ENCODE data around the gene PPIP5K1.
"Not testable (repeated sequence)": the region's sequence is repeated elsewhere in the genome, so short reads cannot be mapped to it uniquely, and the experiment has no call there.

Gene PPIP5K1

GRCh38 chr15:43552986-43553385 is 37.0 kb downstream of the PPIP5K1 start:
- FAIRE-seq (no peak), DNase-seq (ENCODE audit: insufficient read length) (no peak)
- no peak for TF ChIP-seq POLR2A (IDR thresholded peaks at IDR 0.05; ENCODE audit: low read depth, low read length)
- TF ChIP-seq TAF1 (IDR thresholded peaks at IDR 0.05; ENCODE audit: borderline replicate concordance, low read depth, low read length): no peak
- no peak for TF ChIP-seq POLR2AphosphoS5 (IDR thresholded peaks at IDR 0.05; ENCODE audit: low read depth, low read length)

- TF ChIP-seq POLR2A (IDR thresholded peaks at IDR 0.05; ENCODE audit: low read depth, low read length) (no peak), POLR2AphosphoS5 (IDR thresholded peaks at IDR 0.05; ENCODE audit: low read depth, low read length) (no peak), TAF1 (IDR thresholded peaks at IDR 0.05; ENCODE audit: borderline replicate concordance, low read depth, low read length) (no peak)
- no peak for FAIRE-seq
- DNase-seq (ENCODE audit: insufficient read length): no peak
Observed at GRCh38 chr15:43552256-43552655, 37.8 kb downstream of the PPIP5K1 start.

- DNase-seq (ENCODE audit: insufficient read length): no peak
- no peak for FAIRE-seq
- TF ChIP-seq POLR2AphosphoS5 (IDR thresholded peaks at IDR 0.05; ENCODE audit: low read depth, low read length) (no peak), POLR2A (IDR thresholded peaks at IDR 0.05; ENCODE audit: low read depth, low read length) (no peak), TAF1 (IDR thresholded peaks at IDR 0.05; ENCODE audit: borderline replicate concordance, low read depth, low read length) (no peak)
Observed at GRCh38 chr15:43550527-43551363, 39.3 kb downstream of the PPIP5K1 start.

GRCh38 chr15:43547539-43547938 is 42.5 kb downstream of the PPIP5K1 start:
- TF ChIP-seq POLR2A (IDR thresholded peaks at IDR 0.05; ENCODE audit: low read depth, low read length) (no peak), POLR2AphosphoS5 (IDR thresholded peaks at IDR 0.05; ENCODE audit: low read depth, low read length) (no peak), TAF1 (IDR thresholded peaks at IDR 0.05; ENCODE audit: borderline replicate concordance, low read depth, low read length) (no peak)
- no peak for DNase-seq (ENCODE audit: insufficient read length)
- no peak for FAIRE-seq

GRCh38 chr15:43545426-43545825 is 44.6 kb downstream of the PPIP5K1 start:
- no peak for TF ChIP-seq POLR2A (IDR thresholded peaks at IDR 0.05; ENCODE audit: low read depth, low read length)
- no peak for TF ChIP-seq POLR2AphosphoS5 (IDR thresholded peaks at IDR 0.05; ENCODE audit: low read depth, low read length)
- no peak for TF ChIP-seq TAF1 (IDR thresholded peaks at IDR 0.05; ENCODE audit: borderline replicate concordance, low read depth, low read length)
- no peak for FAIRE-seq
- no peak for DNase-seq (ENCODE audit: insufficient read length)

GRCh38 chr15:43544266-43544665 is 45.7 kb downstream of the PPIP5K1 start:
- no peak for FAIRE-seq
- no peak for DNase-seq (ENCODE audit: insufficient read length)
- no peak for TF ChIP-seq POLR2A (IDR thresholded peaks at IDR 0.05; ENCODE audit: low read depth, low read length)
- TF ChIP-seq POLR2AphosphoS5 (IDR thresholded peaks at IDR 0.05; ENCODE audit: low read depth, low read length): no peak
- no peak for TF ChIP-seq TAF1 (IDR thresholded peaks at IDR 0.05; ENCODE audit: borderline replicate concordance, low read depth, low read length)

GRCh38 chr15:43541785-43542184 is 48.2 kb downstream of the PPIP5K1 start:
- TF ChIP-seq POLR2AphosphoS5 (IDR thresholded peaks at IDR 0.05; ENCODE audit: low read depth, low read length) (no peak), POLR2A (IDR thresholded peaks at IDR 0.05; ENCODE audit: low read depth, low read length) (no peak), TAF1 (IDR thresholded peaks at IDR 0.05; ENCODE audit: borderline replicate concordance, low read depth, low read length) (no peak)
- FAIRE-seq (no peak), DNase-seq (ENCODE audit: insufficient read length) (no peak)

- TF ChIP-seq POLR2A (IDR thresholded peaks at IDR 0.05; ENCODE audit: low read depth, low read length) (no peak), TAF1 (IDR thresholded peaks at IDR 0.05; ENCODE audit: borderline replicate concordance, low read depth, low read length) (no peak), POLR2AphosphoS5 (IDR thresholded peaks at IDR 0.05; ENCODE audit: low read depth, low read length) (no peak)
- FAIRE-seq (no peak), DNase-seq (ENCODE audit: insufficient read length) (no peak)
Observed at GRCh38 chr15:43538091-43538490, 51.9 kb downstream of the PPIP5K1 start.

GRCh38 chr15:43534897-43535296 is 55.1 kb downstream of the PPIP5K1 start:
- FAIRE-seq (no peak), DNase-seq (ENCODE audit: insufficient read length) (no peak)
- TF ChIP-seq TAF1 (IDR thresholded peaks at IDR 0.05; ENCODE audit: borderline replicate concordance, low read depth, low read length) (no peak), POLR2A (IDR thresholded peaks at IDR 0.05; ENCODE audit: low read depth, low read length) (no peak)

- DNase-seq (ENCODE audit: insufficient read length): not testable (repeated sequence)
Observed at GRCh38 chr15:43532826-43533225, 57.2 kb downstream of the PPIP5K1 start.

GRCh38 chr15:43531018-43531670 is 58.9 kb downstream of the PPIP5K1 start:
- DNase-seq (ENCODE audit: insufficient read length): no peak
- TF ChIP-seq TAF1 (IDR thresholded peaks at IDR 0.05; ENCODE audit: borderline replicate concordance, low read depth, low read length) (no peak), POLR2A (IDR thresholded peaks at IDR 0.05; ENCODE audit: low read depth, low read length) (no peak), POLR2AphosphoS5 (IDR thresholded peaks at IDR 0.05; ENCODE audit: low read depth, low read length) (no peak)
- no peak for FAIRE-seq

More at GRCh38 chr15:43532826-43533225, 57.2 kb downstream of the PPIP5K1 start:
- FAIRE-seq: not testable (repeated sequence)

Measured in GM12892 (cell line).